Measurements from ENCODE around the gene ARHGAP33.

GRCh38 chr19:35746087-35746462 lies 29.3 kb upstream of the ARHGAP33 start:
- TF ChIP-seq, protein P1, sequence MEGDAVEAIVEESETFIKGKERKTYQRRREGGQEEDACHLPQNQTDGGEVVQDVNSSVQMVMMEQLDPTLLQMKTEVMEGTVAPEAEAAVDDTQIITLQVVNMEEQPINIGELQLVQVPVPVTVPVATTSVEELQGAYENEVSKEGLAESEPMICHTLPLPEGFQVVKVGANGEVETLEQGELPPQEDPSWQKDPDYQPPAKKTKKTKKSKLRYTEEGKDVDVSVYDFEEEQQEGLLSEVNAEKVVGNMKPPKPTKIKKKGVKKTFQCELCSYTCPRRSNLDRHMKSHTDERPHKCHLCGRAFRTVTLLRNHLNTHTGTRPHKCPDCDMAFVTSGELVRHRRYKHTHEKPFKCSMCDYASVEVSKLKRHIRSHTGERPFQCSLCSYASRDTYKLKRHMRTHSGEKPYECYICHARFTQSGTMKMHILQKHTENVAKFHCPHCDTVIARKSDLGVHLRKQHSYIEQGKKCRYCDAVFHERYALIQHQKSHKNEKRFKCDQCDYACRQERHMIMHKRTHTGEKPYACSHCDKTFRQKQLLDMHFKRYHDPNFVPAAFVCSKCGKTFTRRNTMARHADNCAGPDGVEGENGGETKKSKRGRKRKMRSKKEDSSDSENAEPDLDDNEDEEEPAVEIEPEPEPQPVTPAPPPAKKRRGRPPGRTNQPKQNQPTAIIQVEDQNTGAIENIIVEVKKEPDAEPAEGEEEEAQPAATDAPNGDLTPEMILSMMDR (conservative IDR thresholded peaks at IDR 0.05; ENCODE audit: low read depth, low read length): no peak
- TF ChIP-seq EZH2 (IDR thresholded peaks at IDR 0.05; ENCODE audit: low read length, unreplicated experiment): no peak
- TF ChIP-seq EZH2phosphoT487 (IDR thresholded peaks at IDR 0.05; ENCODE audit: borderline replicate concordance, low read length): no peak
